ENCODE results near the gene SYTL4.
A peak's percentile ranks its signal among the peaks of the same experiment; 100 is the strongest.

The SYTL4 gene

DNA sequence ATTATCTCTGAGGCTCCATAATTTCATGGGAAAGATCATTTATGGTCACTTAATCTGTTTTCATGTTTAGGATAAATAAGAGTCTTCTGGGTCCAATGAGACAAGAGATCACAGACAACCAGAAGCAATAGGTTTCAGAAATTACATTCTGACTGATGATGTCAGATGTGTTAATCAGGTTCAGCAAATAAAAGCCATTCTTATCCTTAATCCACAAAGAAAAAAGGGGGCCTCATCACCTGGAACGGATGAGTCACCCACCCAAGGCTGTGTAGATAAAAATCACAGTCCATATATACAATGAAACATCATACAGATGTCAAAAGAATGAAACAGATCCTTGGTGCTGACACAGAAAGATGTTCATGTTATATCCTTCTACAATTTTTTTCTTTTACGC, 36.6 kb downstream of the SYTL4 start:
- no peak for DNase-seq (ENCODE audit: low spot score)
- no peak for TF ChIP-seq CTCF (IDR thresholded peaks at IDR 0.05)
- Histone ChIP-seq H3K4me3 (no peak overlapping the region), H3K27ac (no peak overlapping the region)

- H3K4me3 ChIP-seq, result no peak overlapping the region
Observed at GRCh38 chrX:100687546-100687945, 44.4 kb downstream of the SYTL4 start.

GRCh38 chrX:100687128-100687527, 44.8 kb downstream of the SYTL4 start:
- Histone ChIP-seq H3K27ac (no peak overlapping the region), H3K4me3 (no peak overlapping the region)
- no peak for TF ChIP-seq CTCF (IDR thresholded peaks at IDR 0.05)
- no peak for DNase-seq (ENCODE audit: low spot score)

More at GRCh38 chrX:100687546-100687945, 44.4 kb downstream of the SYTL4 start:
- no peak overlapping the region for H3K27ac ChIP-seq
- no peak for DNase-seq (ENCODE audit: low spot score)
- TF ChIP-seq CTCF (IDR thresholded peaks at IDR 0.05), result no peak

GRCh38 chrX:100685997-100686305, 46.0 kb downstream of the SYTL4 start:
- Histone ChIP-seq H3K4me3 (no peak overlapping the region), H3K27ac (no peak overlapping the region)
- peak; percentile 5 for TF ChIP-seq CTCF (IDR thresholded peaks at IDR 0.05)
- DNase-seq (ENCODE audit: low spot score), result no peak

- DNase-seq (ENCODE audit: low spot score), result no peak
- no peak overlapping the region for H3K27ac ChIP-seq
Observed at GRCh38 chrX:100685284-100685996, 46.5 kb downstream of the SYTL4 start.

DNA sequence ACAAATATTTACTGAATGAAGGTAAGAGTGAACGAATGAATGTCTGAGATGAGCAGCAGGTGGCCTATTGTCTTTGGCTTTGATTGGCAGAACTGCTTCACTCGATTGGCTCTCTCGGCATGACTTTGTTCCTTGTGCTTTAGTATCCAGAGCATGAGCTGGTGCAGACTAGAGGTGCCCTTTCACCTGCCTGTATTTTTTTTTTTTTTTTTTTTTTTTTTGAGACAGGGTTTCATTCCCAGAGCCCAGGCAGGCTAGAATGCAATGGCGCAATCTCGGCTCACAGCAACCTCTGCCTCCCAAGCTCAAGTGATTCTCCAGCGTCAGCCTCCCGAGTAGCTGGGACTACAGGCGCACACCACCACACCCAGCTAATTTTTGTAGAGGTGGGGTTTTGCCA, 49.0 kb downstream of the SYTL4 start:
- Histone ChIP-seq H3K4me3 (no peak overlapping the region), H3K27ac (no peak overlapping the region)
- no peak for DNase-seq (ENCODE audit: low spot score)
- no peak for TF ChIP-seq CTCF (IDR thresholded peaks at IDR 0.05)

More at GRCh38 chrX:100685284-100685996, 46.5 kb downstream of the SYTL4 start:
- peak; percentile 83 for TF ChIP-seq CTCF (IDR thresholded peaks at IDR 0.05)
- no peak overlapping the region for H3K4me3 ChIP-seq

GRCh38 chrX:100681599-100681998, 50.3 kb downstream of the SYTL4 start:
- Histone ChIP-seq H3K4me3 (no peak overlapping the region), H3K27ac (no peak overlapping the region)
- no peak for TF ChIP-seq CTCF (IDR thresholded peaks at IDR 0.05)
- no peak for DNase-seq (ENCODE audit: low spot score)

Data from coronary artery (tissue), 2 donors.